Gastrocnemius medialis (tissue), 4 donors: ENCODE results near the gene PHTF2. TPM values are rescaled to one million over a fixed set of nuclear protein-coding genes. Genes with fewer than 3 reads are reported as not detected.

Source experiments
- ATAC-seq, 2 donors: fragments of 150-250 bp; one replicate each; pipeline ENCODE4 v1.9.1; 2016
- DNase-seq, 2 donors: peaks; one replicate each; pipeline ENCODE4 v3.0.0-alpha.2; 2019
- H3K27ac ChIP-seq, 4 donors: fragments of 200-600 bp; sonication (generic); 1 replicate in 1 of 4; 2 replicates in 3 of 4; pipeline ENCODE4 v1.5.1; 2016 to 2018; ENCODE audit warnings: mild to moderate bottlenecking in 2 of 4, moderate library complexity in 1 of 4
- H3K27me3 ChIP-seq, 3 donors: fragments of 200-600 bp; sonication (generic) in 2 of 3; 1 replicate in 1 of 3; 2 replicates in 2 of 3; pipeline versions ENCODE4 v1.5.1 to v1.6.0; 2016 to 2019; ENCODE audit warnings: mild to moderate bottlenecking in 1 of 3, moderate library complexity in 1 of 3
- H3K36me3 ChIP-seq, 2 donors: fragments of 200-600 bp; sonication (generic) in 1 of 2; one replicate each; pipeline ENCODE4 v1.5.1; 2017 to 2018
- H3K4me1 ChIP-seq, 2 donors: fragments of 200-600 bp; sonication (generic) in 1 of 2; one replicate each; pipeline ENCODE4 v1.5.1; 2016 to 2017; ENCODE audit warnings: mild to moderate bottlenecking in 2 of 2
- H3K4me3 ChIP-seq, 4 donors: fragments of 200-600 bp; sonication (generic) in 3 of 4; 1 replicate in 1 of 4; 2 replicates in 3 of 4; pipeline ENCODE4 v1.5.1; 2016 to 2019; ENCODE audit warnings: mild to moderate bottlenecking in 2 of 4
- H3K9me3 ChIP-seq, 3 donors: fragments of 200-600 bp; sonication (generic) in 2 of 3; 1 replicate in 1 of 3; 2 replicates in 2 of 3; pipeline ENCODE4 v1.5.1; 2016 to 2019
- CTCF ChIP-seq, 5 experiments: fragments of 450-650 bp in 3 of 5; fragments of 200-600 bp in 2 of 5; sonication (generic) in 2 of 5; IDR thresholded peaks in 4 of 5; conservative IDR thresholded peaks in 1 of 5; 1 replicate in 4 of 5; 2 replicates in 1 of 5; pipeline ENCODE4 v1.5.1; 2016 to 2019; ENCODE audit warnings: antibody characterized with exemption in 5 of 5, mild to moderate bottlenecking in 3 of 5, moderate library complexity in 3 of 5
- POLR2A ChIP-seq, 2 donors: fragments of 450-650 bp; IDR thresholded peaks; one replicate each; pipeline ENCODE4 v1.6.1; 2017; ENCODE audit warnings: antibody characterized with exemption in 2 of 2, mild to moderate bottlenecking in 2 of 2, moderate library complexity in 2 of 2
- in situ Hi-C, 4 donors: fragments of 200-750 bp; cut with MboI; loops; one replicate each; pipeline versions ENCODE4 v1.15.0 to v1.8.0; 2017; ENCODE audit warnings: low sequenced_read_pairs in 4 of 4
- intact Hi-C: fragments of 100-400 bp; cut with DNase I; formaldehyde crosslinking; loops from one replicate; pipeline ENCODE4 v1.15.1; 2023; ENCODE audit warnings: low total_unique reads
- total RNA-seq, 4 donors: library from RNA; depleted of rRNA; stranded (reverse); fragments of >200 nt; gene quantifications; one replicate each; pipeline versions ENCODE4 v1.1.0 to v1.2.3, GENCODE V29; 2016

Gene PHTF2
- total RNA-seq, 4 donors from 2014 or later: 81.2 to 163 (median 108) TPM

DNA sequence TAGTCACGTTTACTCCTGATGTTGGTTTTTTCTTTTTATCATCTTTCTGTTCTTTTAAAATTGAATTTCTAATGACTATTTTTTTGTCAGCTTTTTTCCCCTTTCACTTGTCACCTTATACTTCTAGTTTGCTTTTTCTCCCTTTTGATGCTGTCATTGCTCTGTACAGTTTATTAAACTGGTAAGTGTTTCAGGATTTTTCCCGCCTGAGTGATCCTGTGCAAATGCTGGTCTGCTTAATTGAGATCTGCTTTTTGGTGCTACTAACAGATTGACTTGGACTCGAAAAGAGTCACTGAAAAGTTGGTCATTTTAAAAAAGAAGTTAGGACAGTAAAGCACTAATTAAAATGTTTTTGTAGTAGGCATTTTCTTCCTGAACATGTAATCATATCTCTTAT, 95.2 kb downstream of the PHTF2 start:
- DNase-seq: no peak
- Histone ChIP-seq H3K4me3 (no peak overlapping the region), H3K27ac (no peak overlapping the region), H3K36me3 (peaks cover 0 to 5% of the 10 kb centered on the region in 2 donors), H3K4me1 (peaks cover 3 to 12% of the 10 kb centered on the region in 2 donors), H3K9me3 (no peaks in the 10 kb centered on the region), H3K27me3 (no peaks in the 10 kb centered on the region)
- in situ Hi-C loops: no loop called here
- ATAC-seq: no peak
- intact Hi-C loops: no loop called here
- TF ChIP-seq POLR2A (IDR thresholded peaks at IDR 0.05) (no peak), CTCF (IDR thresholded peaks at IDR 0.05 in 4 of 5, conservative IDR thresholded peaks at IDR 0.05 in 1 of 5) (no peak)

DNA sequence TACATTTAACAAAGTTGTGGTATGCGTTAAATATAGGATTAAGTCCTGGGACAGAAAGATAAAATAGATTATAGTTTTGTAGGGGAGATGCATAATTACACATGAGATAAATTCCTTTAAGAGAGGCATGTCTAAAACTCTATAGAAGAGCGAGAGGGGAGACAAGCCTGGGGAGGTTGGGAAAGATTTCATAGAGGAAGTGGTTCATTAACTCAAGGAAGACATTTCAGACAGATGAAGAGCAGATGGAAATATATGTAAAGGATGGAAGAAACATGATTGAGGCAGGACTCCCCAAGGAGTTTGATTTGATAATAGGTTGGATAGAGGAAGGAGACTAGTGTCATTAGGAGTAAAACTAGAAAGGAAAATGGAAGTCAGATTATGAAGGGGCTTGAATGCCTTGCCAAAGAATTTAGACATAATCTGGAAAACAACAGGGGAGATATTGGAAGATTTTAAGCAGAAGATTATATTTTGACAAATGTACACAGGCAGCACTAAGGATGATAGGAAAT, 96.1 kb downstream of the PHTF2 start:
- DNase-seq: no peak
- Histone ChIP-seq H3K27me3 (no peaks in the 10 kb centered on the region), H3K4me1 (peaks cover 0 to 7% of the 10 kb centered on the region in 2 donors), H3K36me3 (peaks cover 0 to 5% of the 10 kb centered on the region in 2 donors), H3K9me3 (no peaks in the 10 kb centered on the region), H3K4me3 (no peak overlapping the region), H3K27ac (no peak overlapping the region)
- TF ChIP-seq POLR2A (IDR thresholded peaks at IDR 0.05) (no peak), CTCF (IDR thresholded peaks at IDR 0.05 in 4 of 5, conservative IDR thresholded peaks at IDR 0.05 in 1 of 5) (no peak)
- ATAC-seq: no peak
- in situ Hi-C loops (no loop called here), intact Hi-C loops (no loop called here)

DNA sequence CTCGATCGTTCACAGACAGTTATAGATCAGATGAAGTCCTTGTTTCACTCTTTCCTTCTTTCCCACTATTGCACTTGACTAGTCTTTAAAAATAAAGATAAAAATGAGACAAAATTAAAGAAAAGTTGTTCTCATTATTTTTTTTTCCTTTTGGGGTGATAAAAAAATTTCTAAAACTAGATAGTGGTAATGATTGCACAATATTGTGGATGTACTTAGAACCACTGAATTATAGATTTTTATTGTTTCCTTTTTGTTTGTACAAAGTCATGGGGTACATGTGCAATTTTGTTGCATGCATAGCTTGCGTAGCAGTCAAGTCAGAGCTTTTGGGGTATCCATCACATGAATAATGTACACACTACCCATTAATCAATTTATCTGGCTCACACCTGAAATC, 97.3 kb downstream of the PHTF2 start:
- Histone ChIP-seq H3K4me3 (no peak overlapping the region), H3K9me3 (no peaks in the 10 kb centered on the region), H3K27ac (no peak overlapping the region), H3K4me1 (peaks cover 0 to 7% of the 10 kb centered on the region in 2 donors), H3K36me3 (peaks cover 0 to 5% of the 10 kb centered on the region in 2 donors), H3K27me3 (no peaks in the 10 kb centered on the region)
- in situ Hi-C loops: no loop called here
- intact Hi-C loops: no loop called here
- no peak for DNase-seq
- no peak for TF ChIP-seq CTCF (IDR thresholded peaks at IDR 0.05 in 4 of 5, conservative IDR thresholded peaks at IDR 0.05 in 1 of 5)
- no peak for TF ChIP-seq POLR2A (IDR thresholded peaks at IDR 0.05)
- ATAC-seq: no peak

GRCh38 chr7:77897004-77897547, 98.5 kb downstream of the PHTF2 start:
- intact Hi-C loops (no loop called here), in situ Hi-C loops (no loop called here)
- Histone ChIP-seq H3K4me3 (no peak overlapping the region), H3K4me1 (no peaks in the 10 kb centered on the region), H3K9me3 (no peaks in the 10 kb centered on the region), H3K27ac (no peak overlapping the region), H3K27me3 (no peaks in the 10 kb centered on the region), H3K36me3 (peaks cover 0 to 9% of the 10 kb centered on the region in 2 donors)
- TF ChIP-seq POLR2A (IDR thresholded peaks at IDR 0.05): no peak
- no peak for TF ChIP-seq CTCF (IDR thresholded peaks at IDR 0.05 in 4 of 5, conservative IDR thresholded peaks at IDR 0.05 in 1 of 5)
- ATAC-seq (no peak), DNase-seq (no peak)

- Histone ChIP-seq H3K27ac (no peak overlapping the region), H3K36me3 (peaks cover 0 to 13% of the 10 kb centered on the region in 2 donors), H3K9me3 (no peaks in the 10 kb centered on the region), H3K4me3 (no peak overlapping the region), H3K27me3 (no peaks in the 10 kb centered on the region), H3K4me1 (peaks cover 0 to 5% of the 10 kb centered on the region in 2 donors)
- DNase-seq (no peak), ATAC-seq (no peak)
- intact Hi-C loops (no loop called here), in situ Hi-C loops (no loop called here)
- TF ChIP-seq CTCF (IDR thresholded peaks at IDR 0.05 in 4 of 5, conservative IDR thresholded peaks at IDR 0.05 in 1 of 5): no peak
- TF ChIP-seq POLR2A (IDR thresholded peaks at IDR 0.05): no peak
These were observed 100.9 kb downstream of the PHTF2 start for GRCh38 chr7:77899516-77899915.
